HG02798 (cell line): ENCODE data around the gene SAPCD1.

Experiments used
- ATAC-seq: cut with Tn5 transposase; IDR thresholded peaks from one replicate; pipeline ENCODE4 v1.9.1; 2021; ENCODE audit warnings: mild to moderate bottlenecking; ENCODE audit not compliant: unreplicated experiment, poor library complexity

SAPCD1 gene

DNA sequence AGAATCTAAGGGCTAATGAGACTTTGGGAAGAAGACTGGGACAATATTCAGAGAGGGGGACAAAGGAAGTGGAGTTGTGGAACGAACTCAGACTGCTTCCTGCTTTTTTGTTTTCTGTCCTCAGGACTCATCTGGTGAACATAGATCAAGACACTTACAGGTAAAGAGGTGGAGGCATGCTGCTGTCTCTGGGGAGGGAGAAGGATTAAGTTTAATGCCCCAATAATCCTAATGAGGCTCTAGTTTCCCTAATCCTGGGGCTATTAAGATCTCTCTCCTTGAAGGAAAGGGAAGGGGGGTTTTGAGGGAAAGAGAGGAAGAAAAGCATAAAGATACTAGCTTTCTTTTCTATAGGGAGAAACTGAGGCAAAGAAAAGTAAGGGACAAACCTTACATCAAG, 18.0 kb upstream of the SAPCD1 start:
- ATAC-seq, result no peak

- ATAC-seq, result no peak
These were observed 13.0 kb upstream of the SAPCD1 start for GRCh38 chr6:31749301-31750036.

DNA sequence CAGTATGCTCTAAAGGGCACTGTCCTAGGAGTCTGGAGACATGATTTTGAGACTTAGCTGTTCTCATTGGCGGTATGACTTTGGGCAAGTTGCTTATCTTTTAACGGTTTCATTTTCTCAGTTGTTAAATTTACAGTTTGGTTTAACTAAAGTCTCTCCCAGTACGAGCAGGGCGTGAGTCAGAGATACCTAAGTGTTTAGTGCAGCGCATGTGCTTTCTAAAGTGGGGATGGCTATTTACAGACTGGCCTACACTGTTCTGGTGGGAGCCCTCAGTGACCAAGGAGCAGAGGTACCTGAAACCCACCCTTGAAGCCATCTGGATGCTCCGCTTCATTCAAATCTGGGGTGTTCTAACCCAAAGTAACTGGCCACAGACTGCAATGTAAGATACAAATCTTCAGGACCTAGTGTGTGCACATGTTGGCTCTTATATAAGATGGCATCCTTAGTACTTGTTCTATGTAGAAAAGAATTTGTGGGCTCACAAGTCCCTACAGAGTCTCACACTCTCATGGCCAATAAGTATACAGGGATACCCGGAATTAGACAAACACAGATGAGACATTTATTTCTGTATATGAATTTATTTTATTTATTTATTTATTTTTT, 11.9 kb upstream of the SAPCD1 start:
- ATAC-seq, result no peak

GRCh38 chr6:31752739-31753319, 9.6 kb upstream of the SAPCD1 start:
- ATAC-seq, result no peak

DNA sequence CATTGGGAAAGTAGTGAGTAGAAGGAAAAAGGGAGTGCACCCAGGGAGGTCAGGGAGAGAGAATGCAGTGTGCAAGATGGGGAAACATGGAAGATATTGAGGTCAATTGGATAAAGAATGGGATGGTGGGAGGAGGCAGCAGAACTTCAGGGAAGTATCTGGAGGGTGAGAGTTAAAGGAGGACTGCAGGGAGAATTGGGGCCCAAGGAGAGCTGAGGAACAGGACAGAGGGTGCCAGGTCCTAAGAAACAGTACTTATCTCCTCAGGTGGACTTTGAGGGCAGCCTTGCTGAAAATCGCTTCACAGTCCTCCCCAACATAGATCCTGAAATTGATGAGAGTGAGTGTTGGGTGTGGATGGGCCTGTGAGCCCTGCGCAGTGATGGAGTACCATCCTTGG, 4.2 kb upstream of the SAPCD1 start:
- ATAC-seq, result no peak

- no peak for ATAC-seq
These were observed 1.7 kb upstream of the SAPCD1 start for GRCh38 chr6:31760790-31761189.

DNA sequence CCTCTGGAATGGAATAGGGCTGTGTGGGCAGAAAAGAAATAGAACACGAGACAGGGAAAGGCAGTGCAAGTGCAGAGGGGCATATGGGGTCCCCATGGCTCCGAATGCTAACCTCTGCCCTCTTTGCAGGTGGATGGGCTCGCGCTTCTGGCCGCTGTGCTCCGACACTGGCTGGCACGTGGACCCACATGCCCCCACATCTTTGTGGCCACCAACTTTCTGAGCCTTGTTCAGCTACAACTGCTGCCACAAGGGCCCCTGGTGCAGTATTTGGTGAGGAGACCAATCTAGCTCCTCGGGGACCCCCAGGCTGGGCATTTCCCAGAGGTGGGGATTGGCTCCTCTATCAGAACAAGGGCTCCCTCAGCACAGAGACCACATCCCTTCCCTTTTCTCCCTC, 1.1 kb upstream of the SAPCD1 start:
- ATAC-seq, result no peak

- no peak for ATAC-seq
These were observed 592 bp downstream of the SAPCD1 start for GRCh38 chr6:31762878-31763618.

DNA sequence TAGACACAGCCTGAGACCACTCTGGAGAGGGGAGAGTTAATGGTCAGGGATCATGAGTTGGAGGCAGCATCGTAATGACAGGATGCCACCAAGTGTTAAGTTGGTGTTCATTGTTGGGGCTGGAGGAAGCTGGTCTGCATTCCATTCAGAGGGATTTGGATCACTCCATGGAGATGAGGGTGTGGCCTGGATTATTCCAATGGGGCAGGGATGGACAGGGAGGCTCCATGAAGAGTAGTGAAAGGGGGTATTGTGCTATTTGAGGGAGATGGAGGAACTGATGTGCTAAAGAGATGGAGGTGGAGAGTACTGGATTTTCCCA, 1.1 kb downstream of the SAPCD1 start:
- no peak for ATAC-seq

DNA sequence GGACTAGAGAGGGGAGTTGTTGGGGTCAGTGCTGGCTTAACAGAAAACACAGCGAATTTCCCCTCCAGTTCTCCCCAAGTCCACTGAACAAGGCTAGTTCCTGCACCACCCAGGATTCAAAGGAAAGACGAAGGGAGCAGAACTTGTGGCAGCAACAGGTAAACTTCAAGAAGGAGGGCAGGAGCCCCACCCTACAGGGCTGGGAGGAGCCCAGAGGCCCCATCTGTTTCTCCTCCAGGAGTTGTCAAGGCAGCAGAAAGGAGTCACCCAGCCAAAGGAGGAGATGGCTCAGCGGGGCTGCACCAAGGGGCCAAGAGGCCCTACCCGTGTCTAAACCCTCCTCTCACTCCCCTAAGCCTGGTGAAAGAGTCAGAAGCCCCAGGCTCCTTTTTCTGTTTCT, 1.7 kb downstream of the SAPCD1 start:
- no peak for ATAC-seq

- ATAC-seq, result no peak
These were observed 3.1 kb downstream of the SAPCD1 start for GRCh38 chr6:31765559-31765909.

GRCh38 chr6:31765910-31766794, 3.7 kb downstream of the SAPCD1 start:
- no peak for ATAC-seq

GRCh38 chr6:31767096-31767645, 4.7 kb downstream of the SAPCD1 start:
- ATAC-seq, result no peak

DNA sequence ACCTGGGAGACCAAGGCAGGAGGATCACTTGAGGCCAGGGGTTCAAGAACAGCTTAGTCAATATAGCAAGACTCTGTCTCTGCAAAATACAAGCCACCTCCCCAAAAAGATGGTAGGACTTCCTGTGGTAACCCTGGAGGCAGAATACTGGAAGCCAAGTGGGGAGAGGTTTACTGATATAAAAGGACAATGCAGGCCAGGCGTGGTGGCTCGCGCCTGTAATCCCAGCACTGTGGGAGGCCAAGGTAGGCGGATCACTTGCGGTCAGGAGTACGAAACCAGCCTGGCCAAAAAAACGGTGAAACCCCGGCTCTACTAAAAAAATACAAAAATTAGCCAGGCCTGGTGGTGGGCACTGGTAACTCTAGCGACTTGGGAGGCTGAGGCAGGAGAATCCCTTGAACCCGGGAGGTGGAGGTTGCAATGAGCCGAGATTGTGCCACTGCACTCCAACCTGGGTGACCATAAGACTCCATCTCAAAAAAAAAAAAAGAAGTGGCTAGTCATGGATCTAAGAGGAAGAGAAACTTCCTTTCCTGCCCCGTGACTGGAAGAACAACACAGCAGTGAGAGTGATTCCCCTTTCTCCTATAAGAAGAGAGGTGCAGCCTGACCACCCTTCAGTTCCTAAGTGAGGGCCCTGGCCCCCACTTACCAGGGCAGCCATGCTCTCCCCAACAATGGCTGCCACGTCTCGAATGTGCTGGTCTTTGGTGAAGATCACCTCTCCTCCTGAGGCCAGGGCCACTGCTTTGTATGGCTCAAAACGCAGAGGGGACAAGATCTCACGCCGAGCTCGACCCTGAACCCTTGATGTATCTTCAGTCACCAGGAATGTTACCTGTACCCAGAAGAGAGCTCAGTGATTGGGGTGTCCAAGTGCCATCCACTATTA, 6.2 kb downstream of the SAPCD1 start:
- ATAC-seq, result no peak

GRCh38 chr6:31769684-31770371, 7.4 kb downstream of the SAPCD1 start:
- no peak for ATAC-seq

GRCh38 chr6:31770860-31771259, 8.4 kb downstream of the SAPCD1 start:
- ATAC-seq, result no peak

GRCh38 chr6:31771992-31772358, 9.5 kb downstream of the SAPCD1 start:
- no peak for ATAC-seq

- ATAC-seq, result no peak
These were observed 12.7 kb downstream of the SAPCD1 start for GRCh38 chr6:31775184-31775583.
